Lower leg skin (tissue), 3 donors: ENCODE measurements around the gene CHIA.

Experiments used
- POLR2A ChIP-seq, 2 donors: fragments of 450-650 bp; IDR thresholded peaks; one replicate each; pipeline ENCODE4 v1.6.1; 2016 to 2017; ENCODE audit warnings: antibody characterized with exemption in 2 of 2, mild to moderate bottlenecking in 1 of 2, moderate library complexity in 1 of 2
- TF ChIP-seq, protein P1 (sequence below), 3 donors: fragments of 450-650 bp; IDR thresholded peaks; one replicate each; pipeline ENCODE4 v1.5.1; 2016; ENCODE audit warnings: antibody characterized with exemption in 3 of 3, mild to moderate bottlenecking in 3 of 3, moderate library complexity in 2 of 3

DNA sequence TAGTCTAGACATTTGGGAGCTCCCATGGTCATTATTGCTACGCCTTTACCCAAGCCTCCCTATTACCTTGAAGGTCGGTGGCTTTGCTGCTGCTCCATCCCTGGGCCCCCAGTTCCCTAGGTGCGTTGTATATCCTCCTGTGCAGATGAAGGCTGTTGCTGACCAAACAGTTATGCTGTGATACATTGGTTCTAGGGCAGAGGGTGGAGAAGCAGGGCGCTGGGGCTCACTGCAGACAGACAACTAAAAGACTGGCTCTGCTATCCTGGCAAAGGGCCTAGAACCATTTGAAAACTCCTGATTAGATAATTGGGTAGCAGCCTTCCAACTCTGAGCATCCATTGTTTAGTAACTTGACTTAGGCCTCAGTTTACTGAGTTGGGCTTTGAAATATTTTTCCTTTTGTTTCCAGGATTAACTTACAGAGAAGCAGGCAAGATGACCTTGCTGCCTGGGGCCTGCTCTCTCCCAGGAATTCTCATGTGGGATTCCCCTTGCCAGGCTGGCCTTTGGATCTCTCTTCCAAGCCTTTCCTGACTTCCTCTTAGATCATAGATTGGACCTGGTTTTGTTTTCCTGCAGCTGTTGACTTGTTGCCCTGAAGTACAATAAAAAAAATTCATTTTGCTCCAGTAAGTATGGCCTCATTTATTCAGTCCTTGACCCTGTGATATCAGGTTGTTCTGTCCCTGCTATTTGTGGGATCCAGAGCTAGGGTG lies 47.7 kb upstream of the CHIA start:
- TF ChIP-seq, protein P1, sequence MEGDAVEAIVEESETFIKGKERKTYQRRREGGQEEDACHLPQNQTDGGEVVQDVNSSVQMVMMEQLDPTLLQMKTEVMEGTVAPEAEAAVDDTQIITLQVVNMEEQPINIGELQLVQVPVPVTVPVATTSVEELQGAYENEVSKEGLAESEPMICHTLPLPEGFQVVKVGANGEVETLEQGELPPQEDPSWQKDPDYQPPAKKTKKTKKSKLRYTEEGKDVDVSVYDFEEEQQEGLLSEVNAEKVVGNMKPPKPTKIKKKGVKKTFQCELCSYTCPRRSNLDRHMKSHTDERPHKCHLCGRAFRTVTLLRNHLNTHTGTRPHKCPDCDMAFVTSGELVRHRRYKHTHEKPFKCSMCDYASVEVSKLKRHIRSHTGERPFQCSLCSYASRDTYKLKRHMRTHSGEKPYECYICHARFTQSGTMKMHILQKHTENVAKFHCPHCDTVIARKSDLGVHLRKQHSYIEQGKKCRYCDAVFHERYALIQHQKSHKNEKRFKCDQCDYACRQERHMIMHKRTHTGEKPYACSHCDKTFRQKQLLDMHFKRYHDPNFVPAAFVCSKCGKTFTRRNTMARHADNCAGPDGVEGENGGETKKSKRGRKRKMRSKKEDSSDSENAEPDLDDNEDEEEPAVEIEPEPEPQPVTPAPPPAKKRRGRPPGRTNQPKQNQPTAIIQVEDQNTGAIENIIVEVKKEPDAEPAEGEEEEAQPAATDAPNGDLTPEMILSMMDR (IDR thresholded peaks at IDR 0.05): no peak
- TF ChIP-seq POLR2A (IDR thresholded peaks at IDR 0.05): no peak
